ENCODE results near the gene SLC18A2. TPM values are rescaled to one million over a fixed set of nuclear protein-coding genes. Genes with fewer than 3 reads are reported as not detected.

SLC18A2 gene
- total and polyA plus RNA-seq, 2 of the 8 experiments (the other 6 are each of a cell fraction or from before 2014, with no cell fraction given), result 6.5 to 7.0 TPM

DNA sequence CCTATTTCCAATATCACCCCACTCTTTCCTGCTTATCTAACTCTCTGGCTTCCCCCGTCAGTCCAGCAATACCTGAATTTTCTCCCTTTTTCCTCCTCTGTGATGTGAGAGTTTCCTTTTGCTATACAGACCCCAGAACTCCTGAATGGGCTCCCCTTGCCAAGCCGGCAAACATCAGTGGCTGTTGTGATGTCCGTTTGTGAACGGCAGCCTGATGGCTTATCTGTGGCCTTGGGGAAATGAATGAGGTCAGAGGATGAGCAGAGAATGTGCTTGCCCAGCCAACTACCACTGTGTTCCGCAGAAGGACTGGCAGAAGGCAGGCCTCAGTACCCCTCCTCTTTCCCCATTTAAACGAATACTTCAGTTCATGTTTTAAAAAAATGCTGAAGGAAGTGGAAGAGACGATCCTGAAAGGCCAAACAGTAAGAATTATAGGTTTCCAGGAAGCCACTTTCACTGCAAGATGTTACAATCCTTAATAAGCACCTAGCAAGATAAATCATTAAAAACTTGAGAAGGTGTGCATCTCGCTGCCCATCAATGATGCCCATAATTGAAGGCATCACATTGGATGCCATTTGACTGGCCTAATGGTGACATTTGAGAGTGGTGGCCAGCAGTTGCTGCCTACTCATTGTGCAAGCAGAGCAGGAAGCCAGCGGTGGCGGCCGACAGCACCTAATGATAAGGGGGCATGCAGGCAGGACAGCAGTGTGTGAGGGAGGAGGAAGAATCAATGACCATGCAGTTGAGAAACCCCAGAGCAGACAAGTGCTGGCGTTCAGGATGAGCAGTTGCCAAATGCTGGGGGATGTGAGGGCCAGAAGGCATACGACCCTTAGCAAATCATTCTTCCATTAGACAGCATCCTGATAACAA, 31.5 kb downstream of the SLC18A2 start (continued):
- TF ChIP-seq, protein P1, sequence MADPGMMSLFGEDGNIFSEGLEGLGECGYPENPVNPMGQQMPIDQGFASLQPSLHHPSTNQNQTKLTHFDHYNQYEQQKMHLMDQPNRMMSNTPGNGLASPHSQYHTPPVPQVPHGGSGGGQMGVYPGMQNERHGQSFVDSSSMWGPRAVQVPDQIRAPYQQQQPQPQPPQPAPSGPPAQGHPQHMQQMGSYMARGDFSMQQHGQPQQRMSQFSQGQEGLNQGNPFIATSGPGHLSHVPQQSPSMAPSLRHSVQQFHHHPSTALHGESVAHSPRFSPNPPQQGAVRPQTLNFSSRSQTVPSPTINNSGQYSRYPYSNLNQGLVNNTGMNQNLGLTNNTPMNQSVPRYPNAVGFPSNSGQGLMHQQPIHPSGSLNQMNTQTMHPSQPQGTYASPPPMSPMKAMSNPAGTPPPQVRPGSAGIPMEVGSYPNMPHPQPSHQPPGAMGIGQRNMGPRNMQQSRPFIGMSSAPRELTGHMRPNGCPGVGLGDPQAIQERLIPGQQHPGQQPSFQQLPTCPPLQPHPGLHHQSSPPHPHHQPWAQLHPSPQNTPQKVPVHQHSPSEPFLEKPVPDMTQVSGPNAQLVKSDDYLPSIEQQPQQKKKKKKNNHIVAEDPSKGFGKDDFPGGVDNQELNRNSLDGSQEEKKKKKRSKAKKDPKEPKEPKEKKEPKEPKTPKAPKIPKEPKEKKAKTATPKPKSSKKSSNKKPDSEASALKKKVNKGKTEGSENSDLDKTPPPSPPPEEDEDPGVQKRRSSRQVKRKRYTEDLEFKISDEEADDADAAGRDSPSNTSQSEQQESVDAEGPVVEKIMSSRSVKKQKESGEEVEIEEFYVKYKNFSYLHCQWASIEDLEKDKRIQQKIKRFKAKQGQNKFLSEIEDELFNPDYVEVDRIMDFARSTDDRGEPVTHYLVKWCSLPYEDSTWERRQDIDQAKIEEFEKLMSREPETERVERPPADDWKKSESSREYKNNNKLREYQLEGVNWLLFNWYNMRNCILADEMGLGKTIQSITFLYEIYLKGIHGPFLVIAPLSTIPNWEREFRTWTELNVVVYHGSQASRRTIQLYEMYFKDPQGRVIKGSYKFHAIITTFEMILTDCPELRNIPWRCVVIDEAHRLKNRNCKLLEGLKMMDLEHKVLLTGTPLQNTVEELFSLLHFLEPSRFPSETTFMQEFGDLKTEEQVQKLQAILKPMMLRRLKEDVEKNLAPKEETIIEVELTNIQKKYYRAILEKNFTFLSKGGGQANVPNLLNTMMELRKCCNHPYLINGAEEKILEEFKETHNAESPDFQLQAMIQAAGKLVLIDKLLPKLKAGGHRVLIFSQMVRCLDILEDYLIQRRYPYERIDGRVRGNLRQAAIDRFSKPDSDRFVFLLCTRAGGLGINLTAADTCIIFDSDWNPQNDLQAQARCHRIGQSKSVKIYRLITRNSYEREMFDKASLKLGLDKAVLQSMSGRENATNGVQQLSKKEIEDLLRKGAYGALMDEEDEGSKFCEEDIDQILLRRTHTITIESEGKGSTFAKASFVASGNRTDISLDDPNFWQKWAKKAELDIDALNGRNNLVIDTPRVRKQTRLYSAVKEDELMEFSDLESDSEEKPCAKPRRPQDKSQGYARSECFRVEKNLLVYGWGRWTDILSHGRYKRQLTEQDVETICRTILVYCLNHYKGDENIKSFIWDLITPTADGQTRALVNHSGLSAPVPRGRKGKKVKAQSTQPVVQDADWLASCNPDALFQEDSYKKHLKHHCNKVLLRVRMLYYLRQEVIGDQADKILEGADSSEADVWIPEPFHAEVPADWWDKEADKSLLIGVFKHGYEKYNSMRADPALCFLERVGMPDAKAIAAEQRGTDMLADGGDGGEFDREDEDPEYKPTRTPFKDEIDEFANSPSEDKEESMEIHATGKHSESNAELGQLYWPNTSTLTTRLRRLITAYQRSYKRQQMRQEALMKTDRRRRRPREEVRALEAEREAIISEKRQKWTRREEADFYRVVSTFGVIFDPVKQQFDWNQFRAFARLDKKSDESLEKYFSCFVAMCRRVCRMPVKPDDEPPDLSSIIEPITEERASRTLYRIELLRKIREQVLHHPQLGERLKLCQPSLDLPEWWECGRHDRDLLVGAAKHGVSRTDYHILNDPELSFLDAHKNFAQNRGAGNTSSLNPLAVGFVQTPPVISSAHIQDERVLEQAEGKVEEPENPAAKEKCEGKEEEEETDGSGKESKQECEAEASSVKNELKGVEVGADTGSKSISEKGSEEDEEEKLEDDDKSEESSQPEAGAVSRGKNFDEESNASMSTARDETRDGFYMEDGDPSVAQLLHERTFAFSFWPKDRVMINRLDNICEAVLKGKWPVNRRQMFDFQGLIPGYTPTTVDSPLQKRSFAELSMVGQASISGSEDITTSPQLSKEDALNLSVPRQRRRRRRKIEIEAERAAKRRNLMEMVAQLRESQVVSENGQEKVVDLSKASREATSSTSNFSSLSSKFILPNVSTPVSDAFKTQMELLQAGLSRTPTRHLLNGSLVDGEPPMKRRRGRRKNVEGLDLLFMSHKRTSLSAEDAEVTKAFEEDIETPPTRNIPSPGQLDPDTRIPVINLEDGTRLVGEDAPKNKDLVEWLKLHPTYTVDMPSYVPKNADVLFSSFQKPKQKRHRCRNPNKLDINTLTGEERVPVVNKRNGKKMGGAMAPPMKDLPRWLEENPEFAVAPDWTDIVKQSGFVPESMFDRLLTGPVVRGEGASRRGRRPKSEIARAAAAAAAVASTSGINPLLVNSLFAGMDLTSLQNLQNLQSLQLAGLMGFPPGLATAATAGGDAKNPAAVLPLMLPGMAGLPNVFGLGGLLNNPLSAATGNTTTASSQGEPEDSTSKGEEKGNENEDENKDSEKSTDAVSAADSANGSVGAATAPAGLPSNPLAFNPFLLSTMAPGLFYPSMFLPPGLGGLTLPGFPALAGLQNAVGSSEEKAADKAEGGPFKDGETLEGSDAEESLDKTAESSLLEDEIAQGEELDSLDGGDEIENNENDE (IDR thresholded peaks at IDR 0.05; ENCODE audit: insufficient replicate concordance, low read length), result no peak
